Subcutaneous abdominal adipose tissue (tissue), 5 donors: Measurements from ENCODE around the gene SCN2B.

Experiments
- H3K27ac ChIP-seq: one replicate; pipeline ENCODE4 v1.7.0; 2013; ENCODE audit warnings: low read depth, mild to moderate bottlenecking, inconsistent platforms, low read length, moderate library complexity
- H3K27me3 ChIP-seq, 5 donors: one replicate each; pipeline ENCODE4 v1.7.0; 2013; ENCODE audit warnings: low read length in 5 of 5, inconsistent platforms in 1 of 5; ENCODE audit not compliant: control insufficient read depth in 5 of 5, insufficient read depth in 4 of 5
- H3K36me3 ChIP-seq, 5 donors: one replicate each; pipeline ENCODE4 v1.7.0; 2013; ENCODE audit warnings: low read length in 5 of 5; ENCODE audit not compliant: control insufficient read depth in 5 of 5, insufficient read depth in 5 of 5
- H3K4me1 ChIP-seq, 5 donors: one replicate each; pipeline ENCODE4 v1.7.0; 2013; ENCODE audit warnings: low read length in 5 of 5, mild to moderate bottlenecking in 3 of 5, moderate library complexity in 1 of 5; ENCODE audit not compliant: control insufficient read depth in 5 of 5, insufficient read depth in 5 of 5
- H3K4me3 ChIP-seq, 5 donors: one replicate each; pipeline ENCODE4 v1.7.0; 2013; ENCODE audit warnings: low read length in 5 of 5, low read depth in 1 of 5
- H3K9ac ChIP-seq, 5 donors: one replicate each; pipeline ENCODE4 v1.7.0; 2013; ENCODE audit warnings: low read length in 5 of 5, mild to moderate bottlenecking in 4 of 5, moderate library complexity in 3 of 5
- H3K9me3 ChIP-seq, 5 donors: one replicate each; pipeline ENCODE4 v1.7.0; 2013; ENCODE audit warnings: low read length in 5 of 5; ENCODE audit not compliant: control insufficient read depth in 5 of 5
- donor health status: healthy.
- donor health status: healthy.
- donor health status: healthy.
- donor health status: healthy.
- donor health status: healthy.

Gene SCN2B

DNA sequence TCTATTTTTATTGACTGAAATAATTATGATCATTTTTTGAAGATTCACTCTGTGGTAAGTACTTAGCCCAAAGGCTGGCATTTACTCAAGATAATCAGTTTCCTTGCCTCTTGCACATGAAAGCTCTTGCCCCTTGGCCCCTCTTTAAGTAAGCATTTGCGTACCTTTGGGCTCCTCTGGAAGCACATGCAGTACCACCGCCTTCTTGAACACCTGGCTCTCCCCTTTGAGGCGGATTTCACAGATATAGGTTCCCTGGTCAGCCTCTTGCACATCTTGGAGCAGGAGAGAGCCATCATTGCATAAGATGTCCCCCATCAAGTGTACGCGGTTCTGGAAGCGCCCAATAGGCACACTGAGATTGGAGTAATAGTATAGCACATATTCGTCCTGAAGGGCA lies 33.9 kb upstream of the SCN2B start:
- Histone ChIP-seq H3K4me3 (no peak overlapping the region), H3K27me3 (peaks cover 0 to 2% (median 0%) of the 10 kb centered on the region in 5 donors), H3K9ac (no peak overlapping the region), H3K36me3 (peaks cover 0 to 3% (median 0%) of the 10 kb centered on the region in 5 donors), H3K4me1 (peaks cover 0 to 39% (median 26%) of the 10 kb centered on the region in 5 donors), H3K9me3 (no peaks in the 10 kb centered on the region), H3K27ac (no peak overlapping the region)

DNA sequence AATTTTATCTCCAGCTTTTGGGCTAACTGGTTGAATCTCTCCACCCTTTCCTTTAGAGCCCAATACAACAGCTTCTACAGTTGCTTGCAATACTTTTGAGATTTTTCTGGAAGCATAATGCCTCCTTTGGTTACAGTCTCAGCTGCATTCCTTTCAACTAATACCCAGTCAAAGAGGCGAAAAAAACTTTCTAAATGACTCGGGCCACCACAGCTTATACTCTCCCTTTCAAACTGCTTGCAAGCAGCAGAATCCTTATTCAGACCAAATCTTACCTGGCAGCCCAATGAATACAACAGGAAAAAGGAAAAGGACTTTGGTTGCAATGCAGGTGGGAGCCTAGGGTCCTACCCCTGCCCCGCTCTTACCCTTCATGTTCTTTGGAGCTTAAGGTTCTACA lies 32.6 kb upstream of the SCN2B start:
- H3K4me1 ChIP-seq, result peaks cover 0 to 39% (median 25%) of the 10 kb centered on the region in 5 donors
- H3K27ac ChIP-seq, result no peak overlapping the region
- H3K4me3 ChIP-seq, result no peak overlapping the region
- no peaks in the 10 kb centered on the region for H3K27me3 ChIP-seq
- peaks cover 0 to 3% (median 0%) of the 10 kb centered on the region in 5 donors for H3K36me3 ChIP-seq
- no peak overlapping the region for H3K9ac ChIP-seq
- no peaks in the 10 kb centered on the region for H3K9me3 ChIP-seq

DNA sequence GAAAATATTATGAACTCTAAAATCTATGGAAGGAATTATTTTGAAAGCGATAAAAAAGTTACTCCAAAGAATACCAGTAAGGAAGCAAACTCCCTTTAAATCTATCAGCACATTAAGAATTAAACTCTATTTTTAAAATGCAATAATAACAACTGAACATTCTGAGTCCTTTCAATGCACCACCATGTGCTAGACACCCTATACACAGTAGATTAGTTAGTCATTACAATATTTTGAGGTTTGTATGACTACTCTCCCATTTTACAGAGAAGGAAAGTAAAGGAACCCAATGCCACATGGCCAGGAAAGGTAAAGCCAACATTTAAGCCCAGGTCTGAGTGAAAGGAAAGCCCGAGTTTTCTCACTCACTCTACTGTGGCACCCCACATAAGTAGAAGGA lies 30.6 kb upstream of the SCN2B start:
- Histone ChIP-seq H3K9me3 (no peaks in the 10 kb centered on the region), H3K9ac (no peak overlapping the region), H3K4me1 (peaks cover 0 to 25% (median 15%) of the 10 kb centered on the region in 5 donors), H3K4me3 (no peak overlapping the region), H3K27ac (no peak overlapping the region), H3K36me3 (peaks cover 0 to 3% (median 0%) of the 10 kb centered on the region in 5 donors), H3K27me3 (no peaks in the 10 kb centered on the region)

DNA sequence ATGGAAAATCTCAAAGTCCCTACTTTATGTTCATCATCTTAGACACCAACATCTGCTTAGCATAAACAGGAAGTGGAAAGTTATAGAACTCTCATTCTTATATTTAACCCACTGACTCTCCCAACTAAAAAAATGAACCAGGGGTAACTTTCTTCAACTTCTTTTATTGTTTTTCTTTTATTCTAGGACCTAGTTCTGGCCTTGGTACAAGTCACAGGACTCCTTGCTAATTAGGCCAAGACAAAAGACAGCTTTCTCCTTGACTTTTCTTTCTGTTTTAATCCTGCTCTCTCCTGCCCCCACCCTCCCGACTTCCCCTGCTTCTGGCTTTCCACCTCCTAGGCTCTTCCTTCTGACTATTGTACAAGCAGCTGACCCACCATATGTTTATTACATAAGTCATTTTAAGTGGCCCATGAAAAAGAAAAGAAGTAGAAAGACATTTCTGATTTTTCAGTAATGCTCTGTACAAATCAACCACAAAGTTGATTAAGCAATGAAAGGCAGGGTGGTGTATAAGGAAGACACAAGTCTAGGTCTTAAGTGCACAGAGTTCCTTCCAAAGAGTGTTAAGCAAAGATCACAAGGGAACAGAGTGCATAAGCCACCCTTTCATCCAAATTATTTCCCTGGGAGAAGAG lies 30.1 kb upstream of the SCN2B start:
- peaks cover 0 to 24% (median 15%) of the 10 kb centered on the region in 5 donors for H3K4me1 ChIP-seq
- H3K36me3 ChIP-seq, result no peaks in the 10 kb centered on the region
- no peak overlapping the region for H3K4me3 ChIP-seq
- no peaks in the 10 kb centered on the region for H3K9me3 ChIP-seq
- no peak overlapping the region for H3K27ac ChIP-seq
- H3K9ac ChIP-seq, result no peak overlapping the region
- H3K27me3 ChIP-seq, result no peaks in the 10 kb centered on the region

DNA sequence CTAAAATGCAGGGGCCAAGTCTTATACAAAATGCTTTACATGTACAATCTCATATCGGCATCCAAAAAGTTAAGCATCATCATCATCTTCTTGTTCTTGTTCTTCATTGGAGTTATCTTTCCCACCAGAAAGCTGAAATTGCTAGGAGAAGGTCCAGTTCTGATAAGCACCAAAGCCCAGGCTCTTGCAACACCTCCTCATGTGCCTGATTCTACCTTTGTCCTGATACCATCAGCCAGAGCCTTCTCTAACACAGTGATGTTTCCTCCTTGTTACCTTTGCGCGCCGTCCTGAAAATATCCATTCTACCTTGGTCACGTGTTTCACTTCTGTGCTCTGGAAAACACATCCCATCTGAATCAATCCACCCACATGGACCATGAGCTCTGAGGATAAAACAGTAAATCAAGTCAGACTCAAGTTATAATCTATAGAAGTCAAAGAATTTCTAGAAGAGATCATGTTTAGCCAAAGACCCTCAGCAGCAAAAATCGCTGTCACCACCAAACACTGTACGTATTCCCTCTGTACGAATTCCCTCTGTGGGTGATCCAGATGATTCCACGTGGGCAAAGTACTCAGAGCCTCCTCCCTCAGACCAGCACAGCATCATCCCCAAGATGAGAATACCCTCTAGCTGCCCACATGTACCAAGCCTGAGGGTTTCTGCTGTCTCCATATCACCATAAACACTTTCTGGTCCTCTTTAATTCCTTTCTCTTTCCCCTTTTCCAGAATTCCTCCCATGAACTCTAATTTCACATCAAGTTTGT lies 29.4 kb upstream of the SCN2B start:
- Histone ChIP-seq H3K9ac (no peak overlapping the region), H3K9me3 (no peaks in the 10 kb centered on the region), H3K4me1 (peaks cover 0 to 21% (median 15%) of the 10 kb centered on the region in 5 donors), H3K27ac (no peak overlapping the region), H3K27me3 (no peaks in the 10 kb centered on the region), H3K36me3 (no peaks in the 10 kb centered on the region), H3K4me3 (no peak overlapping the region)

DNA sequence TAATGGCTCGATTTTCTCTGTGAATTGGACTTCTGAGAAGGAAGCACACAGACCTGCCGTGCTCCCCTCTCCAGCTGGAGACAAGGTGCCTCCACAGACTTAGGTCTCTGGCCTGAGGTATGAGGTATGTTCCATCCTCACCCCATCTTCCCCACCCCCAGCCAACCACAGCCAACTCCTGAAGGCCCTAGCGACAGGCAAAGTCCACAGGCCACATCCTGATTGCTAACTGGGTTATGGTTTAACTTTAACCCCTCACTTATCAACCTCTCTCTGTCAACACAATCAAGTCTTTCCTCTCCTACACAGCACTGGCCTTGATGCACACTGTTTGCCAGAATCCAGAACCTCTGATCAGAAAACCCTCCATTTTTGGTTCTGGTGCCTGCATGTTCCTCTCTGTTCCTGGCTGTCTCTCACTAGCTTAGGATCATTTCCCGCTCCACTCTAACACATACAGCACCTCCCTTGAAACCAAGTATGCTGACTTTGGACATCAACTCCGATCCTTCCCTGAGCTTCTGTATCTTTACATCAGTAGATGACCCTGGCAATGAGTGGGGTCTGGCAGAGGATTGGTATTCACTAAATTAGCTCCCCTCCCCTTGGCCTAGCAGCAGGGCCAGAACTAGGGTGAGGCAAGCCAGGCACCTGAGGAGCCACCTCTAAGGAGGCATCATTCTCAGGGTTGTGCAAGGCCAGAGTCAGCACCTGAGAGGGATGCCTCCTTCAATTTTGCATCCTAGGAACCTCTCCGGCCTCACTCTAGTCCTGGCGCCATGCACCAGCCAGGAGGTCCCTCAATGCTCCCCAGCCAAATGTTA lies 26.4 kb upstream of the SCN2B start:
- H3K27ac ChIP-seq, result no peak overlapping the region
- H3K9me3 ChIP-seq, result no peaks in the 10 kb centered on the region
- H3K9ac ChIP-seq, result no peak overlapping the region
- no peaks in the 10 kb centered on the region for H3K36me3 ChIP-seq
- H3K27me3 ChIP-seq, result no peaks in the 10 kb centered on the region
- peaks cover 0 to 24% (median 20%) of the 10 kb centered on the region in 5 donors for H3K4me1 ChIP-seq
- H3K4me3 ChIP-seq, result no peak overlapping the region

DNA sequence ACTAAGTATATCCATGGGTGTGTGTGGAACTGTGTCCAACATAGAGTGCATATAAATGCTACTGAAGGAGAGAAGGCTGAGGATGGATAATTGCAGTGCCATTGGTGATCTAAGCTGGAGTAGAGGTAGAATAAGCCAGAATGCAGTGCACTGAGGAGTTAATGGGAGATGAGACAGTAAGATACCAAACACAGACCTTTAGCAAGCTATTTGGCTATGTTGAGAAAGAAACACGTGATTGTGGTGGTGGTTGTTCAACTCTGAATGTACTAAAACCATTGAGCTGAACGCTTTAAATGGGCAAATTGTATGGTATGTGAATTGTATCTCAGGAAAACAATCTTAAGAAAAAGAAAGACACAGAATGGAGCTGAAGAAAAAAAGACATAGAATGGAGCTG lies 25.5 kb upstream of the SCN2B start:
- H3K4me3 ChIP-seq, result no peak overlapping the region
- no peaks in the 10 kb centered on the region for H3K36me3 ChIP-seq
- no peaks in the 10 kb centered on the region for H3K27me3 ChIP-seq
- no peaks in the 10 kb centered on the region for H3K9me3 ChIP-seq
- H3K27ac ChIP-seq, result no peak overlapping the region
- no peak overlapping the region for H3K9ac ChIP-seq
- H3K4me1 ChIP-seq, result peaks cover 0 to 20% (median 12%) of the 10 kb centered on the region in 5 donors

DNA sequence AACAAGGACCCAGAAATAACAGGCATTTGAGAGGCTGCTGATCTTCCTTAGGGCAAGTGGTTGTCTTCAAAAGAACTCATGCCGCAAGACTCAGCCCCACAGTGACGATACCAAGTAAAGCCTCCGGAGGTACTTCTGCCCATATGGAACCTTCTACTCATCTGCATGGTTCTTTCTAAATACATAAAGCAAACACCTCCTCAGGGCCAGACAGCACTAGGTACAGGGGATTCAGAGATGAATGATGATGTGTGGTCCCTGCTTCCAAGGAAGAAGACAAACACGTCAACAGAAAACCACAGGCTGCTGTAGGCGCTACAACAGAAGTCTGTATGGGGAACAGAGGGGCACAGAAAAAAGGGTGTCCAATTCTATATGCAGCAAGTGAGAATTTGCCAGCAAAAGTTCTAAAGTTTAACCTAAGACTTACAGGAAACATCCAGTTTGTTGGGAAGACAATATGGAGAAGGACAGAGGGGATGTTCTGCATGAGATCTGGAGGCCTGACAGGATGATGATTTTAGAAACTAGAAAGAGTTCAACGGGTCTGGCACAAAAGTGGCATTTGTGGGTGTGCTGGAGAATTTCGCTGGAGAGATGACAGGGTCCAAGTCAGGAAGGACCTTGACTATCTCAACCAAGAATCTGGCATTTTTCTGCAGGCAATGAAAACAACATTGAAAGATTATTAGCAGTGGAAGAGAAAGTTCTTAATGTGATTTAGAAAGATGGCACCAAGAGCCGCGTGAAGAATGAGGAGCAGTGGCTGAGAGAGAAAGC lies 24.7 kb upstream of the SCN2B start:
- Histone ChIP-seq H3K27ac (no peak overlapping the region), H3K4me1 (peaks cover 0 to 11% (median 7%) of the 10 kb centered on the region in 5 donors), H3K27me3 (no peaks in the 10 kb centered on the region), H3K9ac (no peak overlapping the region), H3K4me3 (no peak overlapping the region), H3K36me3 (no peaks in the 10 kb centered on the region), H3K9me3 (no peaks in the 10 kb centered on the region)

DNA sequence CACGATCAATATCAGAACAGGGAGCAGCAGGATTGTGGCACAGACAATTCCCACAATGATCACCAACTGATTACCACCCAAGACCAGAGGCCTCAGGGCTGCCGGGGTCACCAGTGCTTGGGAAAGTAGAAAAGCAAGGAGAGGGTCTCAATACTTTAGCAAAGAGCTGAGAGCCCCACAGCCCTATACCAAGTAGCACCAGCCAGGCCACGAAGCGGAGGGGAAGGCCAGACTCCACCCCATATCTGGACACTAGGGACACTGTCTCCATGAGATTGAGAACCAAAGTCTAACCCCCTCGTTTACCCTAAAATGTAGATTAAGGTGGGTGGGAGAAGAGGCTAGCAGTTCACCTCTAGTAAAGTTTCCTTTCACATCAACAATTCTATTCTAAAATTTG lies 24.1 kb upstream of the SCN2B start:
- H3K4me3 ChIP-seq, result no peak overlapping the region
- no peak overlapping the region for H3K27ac ChIP-seq
- H3K36me3 ChIP-seq, result no peaks in the 10 kb centered on the region
- no peaks in the 10 kb centered on the region for H3K9me3 ChIP-seq
- no peaks in the 10 kb centered on the region for H3K27me3 ChIP-seq
- peaks cover 0 to 8% (median 6%) of the 10 kb centered on the region in 5 donors for H3K4me1 ChIP-seq
- H3K9ac ChIP-seq, result no peak overlapping the region
